ENCODE results near the gene C19orf25.

- TF ChIP-seq SMC3 (IDR thresholded peaks at IDR 0.05; ENCODE audit: borderline replicate concordance, low read length) (no peak), CEBPZ (IDR thresholded peaks at IDR 0.05; ENCODE audit: low read depth, low read length) (no peak), EED (IDR thresholded peaks at IDR 0.05; ENCODE audit: low read depth) (no peak), SIX5 (IDR thresholded peaks at IDR 0.05; ENCODE audit: low read depth, low read length, severe bottlenecking) (no peak), CTCF (IDR thresholded peaks at IDR 0.05 in 2 of 3, conservative IDR thresholded peaks at IDR 0.05 in 1 of 3; ENCODE audit: control insufficient read depth in 2 of 3, extremely low read depth in 1 of 3, insufficient read depth in 1 of 3, low read depth in 3 of 3, low read length in 3 of 3) (no peak), CEBPB (IDR thresholded peaks at IDR 0.05; ENCODE audit: borderline replicate concordance in 1 of 2, low read depth in 2 of 2, low read length in 2 of 2) (no peak), ZNF687 (IDR thresholded peaks at IDR 0.05) (no peak), BCL3 (IDR thresholded peaks at IDR 0.05; ENCODE audit: borderline replicate concordance, insufficient read depth, low read depth, low read length, poor library complexity, severe bottlenecking) (no peak), REST (IDR thresholded peaks at IDR 0.05; ENCODE audit: low read depth, low read length) (no peak), ZBTB33 (IDR thresholded peaks at IDR 0.05) (no peak), SP1 (IDR thresholded peaks at IDR 0.05; ENCODE audit: low read depth, low read length) (no peak), FOS (IDR thresholded peaks at IDR 0.05; ENCODE audit: borderline replicate concordance, extremely low read depth, insufficient read length) (no peak)
These were observed 43.8 kb upstream of the C19orf25 start for GRCh38 chr19:1522838-1523237.

Data from GM12878 (cell line).